ENCODE measurements around the gene NRP2. TPM values are rescaled to one million over a fixed set of nuclear protein-coding genes. Genes with fewer than 3 reads are reported as not detected.

NRP2 gene
- total RNA-seq, 2 donors from 2014 or later = 0.91 to 2.2 TPM

- no peaks in the 10 kb centered on the region for H3K36me3 Mint-ChIP-seq (ENCODE audit: low read depth)
- H3K4me1 Mint-ChIP-seq = peaks cover under 1% of the 10 kb centered on the region
- no peaks in the 10 kb centered on the region for H3K9me3 Mint-ChIP-seq
- no peak for ATAC-seq (replicated peaks)
- H3K27ac Mint-ChIP-seq = no peak overlapping the region
- peaks cover 4% of the 10 kb centered on the region for H3K27me3 Mint-ChIP-seq
- H3K4me3 Mint-ChIP-seq = no peak overlapping the region
Measured at GRCh38 chr2:205654878-205655605, 27.3 kb upstream of the NRP2 start.

DNA sequence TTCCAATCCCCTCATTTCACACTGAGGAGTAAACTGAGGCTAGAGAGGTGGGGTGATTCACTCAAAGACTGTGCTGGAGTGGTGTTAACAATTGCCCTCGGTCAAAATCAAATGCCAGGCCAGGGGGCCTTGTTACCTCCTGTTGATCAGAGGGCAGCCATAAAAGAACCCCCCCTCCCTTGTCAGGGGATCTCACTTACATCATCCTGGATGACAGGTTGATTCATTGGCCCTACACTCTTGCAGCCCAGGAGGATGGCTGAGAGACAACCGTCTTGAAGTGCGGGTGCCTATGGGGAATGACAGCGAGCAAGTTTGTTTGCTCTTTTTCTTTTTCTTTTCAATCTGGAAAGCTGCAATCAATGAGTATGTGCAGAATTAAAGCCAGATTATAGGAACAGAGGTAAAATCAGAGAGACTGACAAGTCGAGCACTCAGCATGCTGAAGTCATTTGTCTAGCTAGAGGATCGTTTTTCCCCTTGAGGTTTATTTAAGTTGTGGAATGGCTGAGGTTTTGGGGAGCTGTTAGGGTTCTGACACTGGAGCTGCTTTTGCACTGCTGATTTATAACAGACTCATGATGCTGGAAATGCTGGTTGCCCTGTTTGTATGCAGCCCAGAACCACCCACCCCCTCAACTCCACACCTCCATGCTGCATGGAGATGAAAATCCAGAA lies 26.4 kb upstream of the NRP2 start:
- H3K9me3 Mint-ChIP-seq = no peaks in the 10 kb centered on the region
- no peak for ATAC-seq (replicated peaks)
- peaks cover 4% of the 10 kb centered on the region for H3K27me3 Mint-ChIP-seq
- no peak overlapping the region for H3K27ac Mint-ChIP-seq
- H3K4me3 Mint-ChIP-seq = no peak overlapping the region
- H3K36me3 Mint-ChIP-seq (ENCODE audit: low read depth) = no peaks in the 10 kb centered on the region
- peaks cover 9% of the 10 kb centered on the region for H3K4me1 Mint-ChIP-seq

DNA sequence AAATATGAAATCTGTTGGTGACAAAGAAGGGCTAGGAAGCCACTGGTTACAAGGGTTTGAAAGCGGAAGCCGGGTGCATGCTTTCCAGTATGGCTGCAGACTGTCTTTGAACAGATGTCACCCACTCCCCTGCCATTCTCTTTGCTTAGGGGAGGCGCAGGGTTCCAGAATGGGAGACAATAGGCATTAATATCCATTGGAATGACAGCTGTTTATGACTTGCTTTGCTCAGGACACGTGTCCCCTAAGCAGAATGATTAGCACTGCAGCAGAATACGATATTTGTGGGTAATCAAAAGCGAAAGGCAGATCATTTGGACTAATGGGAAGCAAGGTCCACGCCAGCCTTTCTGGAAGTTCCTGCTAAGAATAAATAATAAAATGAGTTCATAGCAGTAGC lies 25.8 kb upstream of the NRP2 start:
- Mint-ChIP-seq H3K27me3 (peaks cover 4% of the 10 kb centered on the region), H3K36me3 (ENCODE audit: low read depth) (no peaks in the 10 kb centered on the region), H3K27ac (no peak overlapping the region), H3K9me3 (no peaks in the 10 kb centered on the region), H3K4me3 (no peak overlapping the region), H3K4me1 (peaks cover 9% of the 10 kb centered on the region)
- no peak for ATAC-seq (replicated peaks)

GRCh38 chr2:205656941-205657340 lies 25.4 kb upstream of the NRP2 start:
- ATAC-seq (replicated peaks) = no peak
- no peaks in the 10 kb centered on the region for H3K36me3 Mint-ChIP-seq (ENCODE audit: low read depth)
- peaks cover 4% of the 10 kb centered on the region for H3K27me3 Mint-ChIP-seq
- H3K9me3 Mint-ChIP-seq = no peaks in the 10 kb centered on the region
- no peak overlapping the region for H3K4me3 Mint-ChIP-seq
- no peak overlapping the region for H3K27ac Mint-ChIP-seq
- H3K4me1 Mint-ChIP-seq = peaks cover 9% of the 10 kb centered on the region

- H3K27me3 Mint-ChIP-seq = peaks cover 4% of the 10 kb centered on the region
- H3K36me3 Mint-ChIP-seq (ENCODE audit: low read depth) = no peaks in the 10 kb centered on the region
- no peaks in the 10 kb centered on the region for H3K9me3 Mint-ChIP-seq
- peaks cover 9% of the 10 kb centered on the region for H3K4me1 Mint-ChIP-seq
- H3K4me3 Mint-ChIP-seq = no peak overlapping the region
- no peak overlapping the region for H3K27ac Mint-ChIP-seq
- ATAC-seq (replicated peaks) = no peak
Measured at GRCh38 chr2:205657579-205657978, 24.7 kb upstream of the NRP2 start.

DNA sequence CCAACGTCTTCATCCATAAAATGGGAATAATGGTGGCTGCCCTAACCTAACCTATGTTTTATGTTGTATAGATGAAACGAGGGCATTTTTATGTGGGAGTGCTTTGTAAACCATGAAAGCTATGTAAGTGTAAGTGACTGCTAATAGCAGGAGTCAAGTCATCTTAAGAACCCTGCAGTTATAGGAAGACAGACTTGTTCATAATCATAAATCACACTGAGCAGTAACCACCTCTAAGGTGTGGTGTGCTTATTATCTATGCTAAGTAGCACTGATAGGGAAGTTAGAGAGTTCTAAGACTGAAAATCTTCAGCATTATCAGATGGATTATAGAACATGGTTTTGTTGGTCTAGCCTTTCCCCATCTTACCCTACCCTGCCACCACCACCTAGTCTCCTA lies 24.2 kb upstream of the NRP2 start:
- Mint-ChIP-seq H3K4me3 (no peak overlapping the region), H3K27ac (no peak overlapping the region), H3K27me3 (peaks cover 4% of the 10 kb centered on the region), H3K4me1 (peaks cover 9% of the 10 kb centered on the region), H3K36me3 (ENCODE audit: low read depth) (no peaks in the 10 kb centered on the region), H3K9me3 (no peaks in the 10 kb centered on the region)
- ATAC-seq (replicated peaks) = peak; percentile 20

- Mint-ChIP-seq H3K4me3 (no peak overlapping the region), H3K4me1 (peaks cover 9% of the 10 kb centered on the region), H3K27ac (no peak overlapping the region), H3K27me3 (peaks cover 4% of the 10 kb centered on the region), H3K9me3 (no peaks in the 10 kb centered on the region), H3K36me3 (ENCODE audit: low read depth) (no peaks in the 10 kb centered on the region)
- no peak for ATAC-seq (replicated peaks)
Measured at GRCh38 chr2:205658572-205658971, 23.7 kb upstream of the NRP2 start.

DNA sequence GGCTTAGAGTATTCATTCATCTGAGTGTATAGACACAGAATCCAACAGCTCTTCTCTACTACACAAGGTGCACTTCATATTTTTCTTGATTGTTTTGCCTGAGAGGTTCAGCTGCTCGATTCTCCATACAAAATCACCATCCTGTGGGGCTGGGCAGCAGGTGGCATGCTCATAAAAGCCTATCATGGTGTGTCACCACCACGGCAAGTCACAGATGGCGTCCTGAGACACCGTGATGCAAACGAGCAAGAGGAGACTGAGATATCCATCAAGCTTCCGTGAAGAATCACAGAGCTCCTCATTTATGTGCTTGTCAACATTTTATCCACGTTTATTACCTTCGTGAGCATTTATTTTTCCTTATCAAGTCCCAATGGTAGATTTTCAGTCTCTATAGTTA lies 22.4 kb upstream of the NRP2 start:
- H3K36me3 Mint-ChIP-seq (ENCODE audit: low read depth) = no peaks in the 10 kb centered on the region
- ATAC-seq (replicated peaks) = no peak
- H3K27me3 Mint-ChIP-seq = peaks cover 4% of the 10 kb centered on the region
- H3K27ac Mint-ChIP-seq = no peak overlapping the region
- no peaks in the 10 kb centered on the region for H3K9me3 Mint-ChIP-seq
- H3K4me1 Mint-ChIP-seq = peaks cover 9% of the 10 kb centered on the region
- H3K4me3 Mint-ChIP-seq = no peak overlapping the region

- Mint-ChIP-seq H3K27me3 (no peaks in the 10 kb centered on the region), H3K9me3 (no peaks in the 10 kb centered on the region), H3K4me3 (peak overlapping the region; percentile 10), H3K27ac (no peak overlapping the region), H3K4me1 (peaks cover 9% of the 10 kb centered on the region), H3K36me3 (ENCODE audit: low read depth) (no peaks in the 10 kb centered on the region)
- peak; percentile 73 for ATAC-seq (replicated peaks)
Measured at GRCh38 chr2:205660521-205661124, 21.7 kb upstream of the NRP2 start.

- ATAC-seq (replicated peaks) = no peak
- H3K4me1 Mint-ChIP-seq = peaks cover 9% of the 10 kb centered on the region
- H3K27me3 Mint-ChIP-seq = no peaks in the 10 kb centered on the region
- H3K4me3 Mint-ChIP-seq = no peak overlapping the region
- no peak overlapping the region for H3K27ac Mint-ChIP-seq
- no peaks in the 10 kb centered on the region for H3K9me3 Mint-ChIP-seq
- no peaks in the 10 kb centered on the region for H3K36me3 Mint-ChIP-seq (ENCODE audit: low read depth)
Measured at GRCh38 chr2:205661281-205661680, 21.0 kb upstream of the NRP2 start.

GRCh38 chr2:205662206-205662965 lies 19.9 kb upstream of the NRP2 start:
- Mint-ChIP-seq H3K27me3 (no peaks in the 10 kb centered on the region), H3K4me3 (no peak overlapping the region), H3K36me3 (ENCODE audit: low read depth) (no peaks in the 10 kb centered on the region), H3K9me3 (no peaks in the 10 kb centered on the region), H3K4me1 (peaks cover 9% of the 10 kb centered on the region), H3K27ac (no peak overlapping the region)
- ATAC-seq (replicated peaks) = no peak

DNA sequence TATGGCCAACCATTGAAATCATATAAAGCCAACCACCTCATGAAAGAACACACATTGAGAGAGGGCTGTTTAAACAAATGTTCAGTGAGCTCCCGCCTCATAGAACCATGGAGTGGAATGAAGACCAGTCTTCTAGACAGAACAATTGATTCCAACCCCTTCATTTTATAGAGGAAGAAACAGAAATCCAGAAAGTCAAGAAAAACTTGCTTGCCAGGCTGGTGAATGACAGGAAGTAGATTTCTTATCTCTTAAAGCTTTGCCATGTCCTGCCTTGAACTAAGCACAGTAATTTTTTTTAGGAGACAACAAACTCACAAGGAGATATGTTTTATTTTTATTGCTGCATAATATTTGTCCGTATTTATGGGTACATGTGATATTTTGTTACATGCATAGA lies 16.5 kb upstream of the NRP2 start:
- Mint-ChIP-seq H3K4me3 (no peak overlapping the region), H3K9me3 (no peaks in the 10 kb centered on the region), H3K27ac (no peak overlapping the region), H3K27me3 (no peaks in the 10 kb centered on the region), H3K36me3 (ENCODE audit: low read depth) (no peaks in the 10 kb centered on the region), H3K4me1 (peaks cover 1% of the 10 kb centered on the region)
- ATAC-seq (replicated peaks) = no peak

- H3K27me3 Mint-ChIP-seq = peaks cover 3% of the 10 kb centered on the region
- no peaks in the 10 kb centered on the region for H3K36me3 Mint-ChIP-seq (ENCODE audit: low read depth)
- no peak overlapping the region for H3K4me3 Mint-ChIP-seq
- no peak for ATAC-seq (replicated peaks)
- H3K4me1 Mint-ChIP-seq = no peaks in the 10 kb centered on the region
- no peak overlapping the region for H3K27ac Mint-ChIP-seq
- H3K9me3 Mint-ChIP-seq = no peaks in the 10 kb centered on the region
Measured at GRCh38 chr2:205670292-205670691, 12.0 kb upstream of the NRP2 start.

GRCh38 chr2:205673312-205673711 lies 9.0 kb upstream of the NRP2 start:
- ATAC-seq (replicated peaks) = no peak
- Mint-ChIP-seq H3K36me3 (ENCODE audit: low read depth) (no peaks in the 10 kb centered on the region), H3K27ac (no peak overlapping the region)

More at GRCh38 chr2:205673312-205673711, 9.0 kb upstream of the NRP2 start:
- Mint-ChIP-seq H3K27me3 (peaks cover 3% of the 10 kb centered on the region), H3K4me3 (no peak overlapping the region), H3K4me1 (no peaks in the 10 kb centered on the region), H3K9me3 (no peaks in the 10 kb centered on the region)

Data from activated T-helper 17 cell treated with anti-CD3 and anti-CD28 coated beads, Interleukin-2, amount 50 U/mL, for 72 hours (primary cell).